GM12878 (cell line): ENCODE data around the gene ANTXR2. TPM values are rescaled to one million over a fixed set of nuclear protein-coding genes. Genes with fewer than 3 reads are reported as not detected.

Experiments
- ATAC-seq: fragments of 200-7000 bp; cut with Tn5 transposase; 3 replicates; pipeline ENCODE4 v1.9.1; 2020; ENCODE audit warnings: mild to moderate bottlenecking, moderate library complexity
- BruUV-seq: library from RNA; stranded (reverse); fragments of 400-500 nt; replicated peaks from 2 replicates; lab custom pipeline; 2021; lab: Mats Ljungman, UMichigan
- CTCF ChIA-PET: fragments of 300-600 bp; sonication (Branson Sonifier 250); formaldehyde crosslinking; extraction: SDS; loops from one replicate; lab custom pipeline; 2021; ENCODE audit warnings: inconsistent platforms; lab: Yijun Ruan, JAX
- POLR2A ChIA-PET: fragments of 350-600 bp; formaldehyde crosslinking; extraction: SDS; loops from one replicate; lab custom pipeline; 2021; ENCODE audit warnings: inconsistent platforms; lab: Charles Lee
- RAD21 ChIA-PET: fragments of 300-600 bp; sonication (Branson Sonifier 250); formaldehyde crosslinking; loops from one replicate; lab custom pipeline; 2023; ENCODE audit warnings: antibody characterized with exemption; ENCODE audit not compliant: unreplicated experiment; lab: Charles Lee
- SMC1A ChIA-PET: fragments of 300-600 bp; sonication (Branson Sonifier 250); formaldehyde crosslinking; loops from one replicate; lab custom pipeline; 2023; ENCODE audit not compliant: unreplicated experiment, uncharacterized antibody; lab: Charles Lee
- DNase-seq: peaks from one replicate; pipeline ENCODE4 v3.0.0-alpha.2; 2011; ENCODE audit warnings: low read depth, low spot score
- FAIRE-seq: peaks from 3 replicates; lab custom pipeline; 2011; peaks lifted over from hg19 to GRCh38; lab: Jason Lieb, UNC
- H2AFZ ChIP-seq: 2 replicates; pipeline ENCODE4 v1.6.0; 2011; ENCODE audit warnings: low read depth, low read length, control low read depth; ENCODE audit not compliant: control insufficient read depth
- H3K27ac ChIP-seq: 2 replicates; pipeline ENCODE4 v1.5.1; 2011; ENCODE audit warnings: control low read depth; ENCODE audit not compliant: control insufficient read depth, insufficient read depth
- H3K27me3 ChIP-seq, 2 experiments: replicated peaks in 1 of 2; 2 replicates each; pipeline versions ENCODE4 v1.6.0 to v1.6.1; 2011; ENCODE audit warnings: low read length in 1 of 2; ENCODE audit not compliant: control insufficient read depth in 2 of 2, insufficient read depth in 2 of 2
- H3K36me3 ChIP-seq, 2 experiments: 2 replicates each; pipeline ENCODE4 v1.5.1; 2011; ENCODE audit warnings: low read length in 1 of 2; ENCODE audit not compliant: control insufficient read depth in 2 of 2, insufficient read depth in 2 of 2
- H3K4me1 ChIP-seq: 2 replicates; pipeline ENCODE4 v1.6.1; 2011; ENCODE audit warnings: mild to moderate bottlenecking, low read length, moderate library complexity, mixed read lengths; ENCODE audit not compliant: control insufficient read depth, insufficient read depth
- H3K4me2 ChIP-seq: 2 replicates; pipeline ENCODE4 v1.6.0; 2011; ENCODE audit warnings: control low read depth; ENCODE audit not compliant: control insufficient read depth, insufficient read depth
- H3K4me3 ChIP-seq: fragments of 200-600 bp; sonication (generic); 2 replicates; pipeline ENCODE4 v1.5.1; 2016
- H3K79me2 ChIP-seq: 2 replicates; pipeline ENCODE4 v1.6.0; 2011; ENCODE audit warnings: low read length; ENCODE audit not compliant: control insufficient read depth, insufficient read depth
- H3K9ac ChIP-seq: 2 replicates; pipeline ENCODE4 v1.8.0; 2011; ENCODE audit warnings: low read length, control low read depth, mixed read lengths; ENCODE audit not compliant: control insufficient read depth, insufficient read depth
- H3K9me3 ChIP-seq: replicated peaks from 3 replicates; pipeline ENCODE4 v1.5.1; 2011; ENCODE audit warnings: mild to moderate bottlenecking, low read length; ENCODE audit not compliant: control insufficient read depth, insufficient read depth
- H4K20me1 ChIP-seq: 2 replicates; pipeline ENCODE4 v1.6.0; 2011; ENCODE audit not compliant: control insufficient read depth, insufficient read depth
- ATF7 ChIP-seq: fragments of 450-650 bp; IDR thresholded peaks from 2 replicates; pipeline ENCODE4 v1.6.1; 2016; ENCODE audit warnings: low read depth, mild to moderate bottlenecking
- CBX3 ChIP-seq: fragments of 200-600 bp; sonication (generic); IDR thresholded peaks from 2 replicates; pipeline ENCODE4 v1.6.1; 2016; ENCODE audit warnings: low read depth, borderline replicate concordance
- IKZF2 ChIP-seq, 2 experiments: fragments of 450-650 bp; IDR thresholded peaks; 2 replicates each; pipeline ENCODE4 v1.6.1; 2017; ENCODE audit warnings: mild to moderate bottlenecking in 2 of 2, moderate library complexity in 2 of 2
- MYC ChIP-seq: IDR thresholded peaks from 2 replicates; pipeline ENCODE4 v1.6.1; 2011; ENCODE audit warnings: mild to moderate bottlenecking, low read length, moderate library complexity, inconsistent platforms; ENCODE audit not compliant: insufficient read depth, insufficient replicate concordance, insufficient read length, severe bottlenecking
- NFYB ChIP-seq: IDR thresholded peaks from 2 replicates; pipeline ENCODE4 v1.6.1; 2011; ENCODE audit warnings: low read depth, mild to moderate bottlenecking, low read length, improper control_type of control experiment, moderate library complexity; ENCODE audit not compliant: insufficient read depth
- RUNX3 ChIP-seq: IDR thresholded peaks from 2 replicates; pipeline ENCODE4 v1.6.1; 2012; ENCODE audit warnings: low read length, inconsistent platforms
- SIX5 ChIP-seq: IDR thresholded peaks from 2 replicates; pipeline ENCODE4 v1.6.1; 2011; ENCODE audit warnings: mild to moderate bottlenecking, low read depth, low read length, moderate library complexity; ENCODE audit not compliant: severe bottlenecking
- TARDBP ChIP-seq: IDR thresholded peaks from 2 replicates; pipeline ENCODE4 v1.6.1; 2016; ENCODE audit warnings: borderline replicate concordance
- ZNF24 ChIP-seq: fragments of 450-650 bp; IDR thresholded peaks from 2 replicates; pipeline ENCODE4 v1.6.1; 2017; ENCODE audit warnings: antibody characterized with exemption, mild to moderate bottlenecking
- WGBS: methylation state at CpG from one replicate; pipeline ENCODE4 v1.1.6; 2016; ENCODE audit warnings: low lambda C conversion rate; ENCODE audit not compliant: insufficient replicate concordance, insufficient coverage; ENCODE audit errors: missing lambda C conversion rate; 5-methylcytosine and 5-hydroxymethylcytosine counted together
- in situ Hi-C: fragments of 300-500 bp; cut with MboI; formaldehyde crosslinking; loops from 9 replicates; pipeline ENCODE4 v1.14.3; 2018; ENCODE audit warnings: mixed read lengths
- intact Hi-C: fragments of 100-400 bp; cut with micrococcal nuclease; formaldehyde crosslinking; loops from one replicate; pipeline ENCODE4 v1.14.2; 2022; ENCODE audit not compliant: unreplicated experiment
- polyA plus RNA-seq, 11 experiments: library from polyadenylated mRNA; depleted of rRNA in 4 of 11; unstranded in 6 of 11; stranded (reverse) in 5 of 11; fragments of >200 nt; fragmentation: Nextera tagmentation in 4 of 11; fragmentation: Illumina TruSeq in 1 of 11; extraction: Ambion mirVana in 4 of 11; extraction: Trizol in 1 of 11; gene quantifications; 1 replicate in 1 of 11; 2 replicates in 10 of 11; pipeline versions ENCODE4 v1.2.1 to v1.2.3, GENCODE V29; 2011 to 2016; ENCODE audit warnings: inconsistent platforms in 2 of 11, missing spikeins in 2 of 11, low read depth in 1 of 11
- total RNA-seq, 4 experiments: library from RNA; depleted of rRNA in 3 of 4; stranded (reverse); fragments of >200 nt in 3 of 4; fragmentation: Illumina TruSeq in 1 of 4; extraction: Trizol in 1 of 4; gene quantifications; 2 replicates each; pipeline versions ENCODE4 v1.2.1 to v1.2.3, GENCODE V29; 2013 to 2021
- TF ChIP-seq, protein P1 (sequence below): IDR thresholded peaks from 2 replicates; pipeline ENCODE4 v1.6.1; 2011; ENCODE audit warnings: low read depth, low read length, improper control_type of control experiment, borderline replicate concordance
- TF ChIP-seq, protein P2 (sequence below): fragments of 450-650 bp; IDR thresholded peaks from 2 replicates; pipeline ENCODE4 v1.6.1; 2018; ENCODE audit warnings: mild to moderate bottlenecking, low read depth, moderate library complexity; ENCODE audit not compliant: partially characterized antibody

Gene ANTXR2
- total and polyA plus RNA-seq, 10 of the 15 experiments (the other 5 are each of a cell fraction or from before 2014, with no cell fraction given): 1.4 to 8.9 (median 5.7) TPM

DNA sequence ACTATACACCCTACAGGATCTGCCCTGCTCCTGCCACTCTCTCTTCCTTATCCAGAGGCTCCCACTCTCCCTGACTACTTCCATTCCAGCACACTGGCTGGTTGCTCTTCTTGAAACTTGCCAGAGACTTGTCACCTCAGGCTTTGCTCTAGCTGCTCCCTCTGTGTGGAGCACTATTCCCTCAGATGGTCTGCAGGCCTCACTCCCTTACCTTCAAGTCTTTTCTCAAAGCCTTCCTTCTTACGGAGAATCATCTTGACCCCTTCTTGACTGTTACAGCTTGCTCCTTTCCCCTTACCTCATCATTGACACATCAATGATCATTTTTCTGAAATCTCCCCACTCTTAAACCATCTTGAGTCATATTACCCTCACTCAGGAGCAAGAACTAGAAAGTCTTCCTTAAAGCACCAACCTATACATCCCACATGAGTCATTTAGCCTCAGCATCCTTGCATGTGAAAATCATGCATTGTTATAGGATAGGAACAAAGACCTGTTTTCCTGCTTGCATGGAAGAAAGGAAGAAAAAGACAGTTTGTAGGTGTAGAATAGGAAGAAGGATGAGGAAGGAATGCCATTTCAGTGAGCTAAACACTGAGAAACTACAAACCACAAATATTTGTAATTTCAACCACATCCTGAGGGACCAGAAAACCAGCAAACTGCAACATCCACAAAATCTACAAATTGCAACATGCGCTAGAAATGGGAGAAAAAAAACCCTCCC is 55.7 kb downstream of the ANTXR2 start:
- Histone ChIP-seq H3K9me3 (no peaks in the 10 kb centered on the region), H3K9ac (no peak overlapping the region), H3K36me3 (no peaks in the 10 kb centered on the region; a peak in 1 of 4 replicates), H3K4me1 (peaks cover 8% of the 10 kb centered on the region), H3K4me3 (no peak overlapping the region), H3K79me2 (no peaks in the 10 kb centered on the region), H3K4me2 (no peak overlapping the region), H3K27me3 (no peaks in the 10 kb centered on the region), H3K27ac (no peak overlapping the region), H4K20me1 (no peaks in the 10 kb centered on the region), H2AFZ (no peak overlapping the region)
- BruUV-seq: no TSS peak
- DNase-seq (no peak), FAIRE-seq (peak; percentile 76), ATAC-seq (peak; percentile 43)
- intact Hi-C loops (no loop called here), in situ Hi-C loops (no loop called here)
- CTCF ChIA-PET: interaction anchor here (2.2 kb wide), 1 partner anchor 18 kb away, joined by 6 read pairs; no protein-coding TSS in a partner anchor
- SMC1A ChIA-PET: interaction anchor here (1.2 to 1.5 kb wide), 5 partner anchors 11 to 88 kb away, joined by 3 to 4 read pairs (median 3); no protein-coding TSS in a partner anchor
- POLR2A ChIA-PET: no interaction called here
- 90% methylated on average over 2 of the region's 2 CpGs for WGBS
- RAD21 ChIA-PET: no interaction called here
- TF ChIP-seq, protein P1, sequence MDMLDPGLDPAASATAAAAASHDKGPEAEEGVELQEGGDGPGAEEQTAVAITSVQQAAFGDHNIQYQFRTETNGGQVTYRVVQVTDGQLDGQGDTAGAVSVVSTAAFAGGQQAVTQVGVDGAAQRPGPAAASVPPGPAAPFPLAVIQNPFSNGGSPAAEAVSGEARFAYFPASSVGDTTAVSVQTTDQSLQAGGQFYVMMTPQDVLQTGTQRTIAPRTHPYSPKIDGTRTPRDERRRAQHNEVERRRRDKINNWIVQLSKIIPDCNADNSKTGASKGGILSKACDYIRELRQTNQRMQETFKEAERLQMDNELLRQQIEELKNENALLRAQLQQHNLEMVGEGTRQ: no peak
- peak; percentile 71 for TF ChIP-seq RUNX3
- 0 out of 4 replicates have a peak, but pooled peaks of 1 of the 2 experiments have one; percentile 7 for TF ChIP-seq IKZF2 (IDR thresholded peaks at IDR 0.05)
- TF ChIP-seq NFYB: no peak

DNA sequence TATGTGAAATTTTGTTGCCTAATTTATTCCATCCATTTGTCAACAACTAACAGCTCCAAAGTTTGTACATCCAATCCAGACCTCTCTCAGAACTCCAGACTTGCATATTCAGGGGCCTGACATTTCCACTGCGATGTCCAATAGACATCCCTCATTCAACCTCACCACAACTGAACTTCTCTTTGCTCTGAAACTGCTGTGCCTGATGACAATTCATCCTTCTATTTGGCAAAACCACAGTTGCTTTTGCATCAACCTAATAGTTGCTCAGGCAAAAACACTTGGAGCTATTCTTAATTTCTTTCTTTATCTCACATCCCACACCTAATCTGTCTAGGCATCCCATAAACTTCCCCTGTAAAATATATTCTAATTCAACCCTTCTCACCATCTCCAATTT is 56.5 kb downstream of the ANTXR2 start:
- Histone ChIP-seq H3K79me2 (no peaks in the 10 kb centered on the region), H3K4me1 (peaks cover 8% of the 10 kb centered on the region), H3K36me3 (no peaks in the 10 kb centered on the region; a peak in 1 of 4 replicates), H4K20me1 (no peaks in the 10 kb centered on the region), H3K4me3 (no peak overlapping the region), H3K4me2 (no peak overlapping the region)
- no peak for DNase-seq
- FAIRE-seq: no peak
- CTCF ChIA-PET: interaction anchor here (2.2 kb wide), 1 partner anchor 19 kb away, joined by 6 read pairs; no protein-coding TSS in a partner anchor
- WGBS: 100% methylated on average over 1 of the region's 1 CpG
- in situ Hi-C loops: no loop called here
- no peak for TF ChIP-seq ATF7
- TF ChIP-seq, protein P2, sequence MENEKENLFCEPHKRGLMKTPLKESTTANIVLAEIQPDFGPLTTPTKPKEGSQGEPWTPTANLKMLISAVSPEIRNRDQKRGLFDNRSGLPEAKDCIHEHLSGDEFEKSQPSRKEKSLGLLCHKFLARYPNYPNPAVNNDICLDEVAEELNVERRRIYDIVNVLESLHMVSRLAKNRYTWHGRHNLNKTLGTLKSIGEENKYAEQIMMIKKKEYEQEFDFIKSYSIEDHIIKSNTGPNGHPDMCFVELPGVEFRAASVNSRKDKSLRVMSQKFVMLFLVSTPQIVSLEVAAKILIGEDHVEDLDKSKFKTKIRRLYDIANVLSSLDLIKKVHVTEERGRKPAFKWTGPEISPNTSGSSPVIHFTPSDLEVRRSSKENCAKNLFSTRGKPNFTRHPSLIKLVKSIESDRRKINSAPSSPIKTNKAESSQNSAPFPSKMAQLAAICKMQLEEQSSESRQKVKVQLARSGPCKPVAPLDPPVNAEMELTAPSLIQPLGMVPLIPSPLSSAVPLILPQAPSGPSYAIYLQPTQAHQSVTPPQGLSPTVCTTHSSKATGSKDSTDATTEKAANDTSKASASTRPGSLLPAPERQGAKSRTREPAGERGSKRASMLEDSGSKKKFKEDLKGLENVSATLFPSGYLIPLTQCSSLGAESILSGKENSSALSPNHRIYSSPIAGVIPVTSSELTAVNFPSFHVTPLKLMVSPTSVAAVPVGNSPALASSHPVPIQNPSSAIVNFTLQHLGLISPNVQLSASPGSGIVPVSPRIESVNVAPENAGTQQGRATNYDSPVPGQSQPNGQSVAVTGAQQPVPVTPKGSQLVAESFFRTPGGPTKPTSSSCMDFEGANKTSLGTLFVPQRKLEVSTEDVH: no peak
- no peak for TF ChIP-seq SIX5
- TF ChIP-seq MYC: no peak
- no peak for TF ChIP-seq CBX3
- TF ChIP-seq TARDBP: no peak
- no peak for TF ChIP-seq ZNF24
- no peak for TF ChIP-seq RUNX3
- TF ChIP-seq, all 136 proteins: peak for 0
- no peak for ATAC-seq
- ChIA-PET RAD21 (no interaction called here), SMC1A (interaction anchor here (1.2 to 1.5 kb wide), 3 partner anchors 36 to 89 kb away, joined by 3 to 4 read pairs (median 3); no protein-coding TSS in a partner anchor), POLR2A (no interaction called here)
- Histone ChIP-seq H2AFZ (no peak overlapping the region), H3K9me3 (no peaks in the 10 kb centered on the region), H3K27ac (no peak overlapping the region), H3K27me3 (no peaks in the 10 kb centered on the region), H3K9ac (no peak overlapping the region)
- intact Hi-C loops: no loop called here
- BruUV-seq: no TSS peak
